Endothelial cell of umbilical vein (primary cell): ENCODE results near the gene RNF4.

ENCODE experiments used
- EZH2 ChIP-seq: IDR thresholded peaks from 2 replicates; pipeline ENCODE4 v1.6.1; 2012; ENCODE audit warnings: borderline replicate concordance, low read depth, mild to moderate bottlenecking, moderate library complexity, low read length, inconsistent platforms; ENCODE audit not compliant: severe bottlenecking
- FOS ChIP-seq: IDR thresholded peaks from 2 replicates; pipeline ENCODE4 v1.6.1; 2011; ENCODE audit warnings: mild to moderate bottlenecking, low read length, moderate library complexity, borderline replicate concordance; ENCODE audit not compliant: insufficient read depth
- GATA2 ChIP-seq: IDR thresholded peaks from 2 replicates; pipeline ENCODE4 v1.7.0; 2011; ENCODE audit warnings: low read depth, mild to moderate bottlenecking, moderate library complexity, mixed read lengths, low read length; ENCODE audit not compliant: insufficient read length, insufficient read depth
- JUN ChIP-seq: IDR thresholded peaks from 2 replicates; pipeline ENCODE4 v1.6.1; 2011; ENCODE audit warnings: borderline replicate concordance, low read depth; ENCODE audit not compliant: insufficient read length, insufficient read depth
- MAX ChIP-seq: IDR thresholded peaks from 2 replicates; pipeline ENCODE4 v1.6.1; 2011; ENCODE audit not compliant: insufficient read depth, insufficient read length
- MYC ChIP-seq: IDR thresholded peaks from one replicate; pipeline ENCODE4 v1.6.1; 2011; ENCODE audit warnings: mild to moderate bottlenecking, low read depth, low read length
- POLR2A ChIP-seq: IDR thresholded peaks from 2 replicates; pipeline ENCODE4 v1.6.1; 2012; ENCODE audit warnings: low read depth, mild to moderate bottlenecking, control low read depth, low read length
- POLR2AphosphoS5 ChIP-seq: IDR thresholded peaks from 2 replicates; pipeline ENCODE4 v1.6.1; 2012; ENCODE audit warnings: low read depth, mild to moderate bottlenecking, control low read depth, low read length, moderate library complexity; ENCODE audit not compliant: insufficient read depth
- TF ChIP-seq, protein P1 (sequence below), 2 donors: IDR thresholded peaks; 1 replicate in 1 of 2; 2 replicates in 1 of 2; pipeline ENCODE4 v1.5.1; 2011; ENCODE audit warnings: low read length in 2 of 2, mild to moderate bottlenecking in 2 of 2, moderate library complexity in 2 of 2, control low read depth in 1 of 2, inconsistent platforms in 1 of 2, low read depth in 1 of 2; ENCODE audit not compliant: insufficient read depth in 1 of 2; ENCODE audit errors: extremely low read depth in 1 of 2

DNA sequence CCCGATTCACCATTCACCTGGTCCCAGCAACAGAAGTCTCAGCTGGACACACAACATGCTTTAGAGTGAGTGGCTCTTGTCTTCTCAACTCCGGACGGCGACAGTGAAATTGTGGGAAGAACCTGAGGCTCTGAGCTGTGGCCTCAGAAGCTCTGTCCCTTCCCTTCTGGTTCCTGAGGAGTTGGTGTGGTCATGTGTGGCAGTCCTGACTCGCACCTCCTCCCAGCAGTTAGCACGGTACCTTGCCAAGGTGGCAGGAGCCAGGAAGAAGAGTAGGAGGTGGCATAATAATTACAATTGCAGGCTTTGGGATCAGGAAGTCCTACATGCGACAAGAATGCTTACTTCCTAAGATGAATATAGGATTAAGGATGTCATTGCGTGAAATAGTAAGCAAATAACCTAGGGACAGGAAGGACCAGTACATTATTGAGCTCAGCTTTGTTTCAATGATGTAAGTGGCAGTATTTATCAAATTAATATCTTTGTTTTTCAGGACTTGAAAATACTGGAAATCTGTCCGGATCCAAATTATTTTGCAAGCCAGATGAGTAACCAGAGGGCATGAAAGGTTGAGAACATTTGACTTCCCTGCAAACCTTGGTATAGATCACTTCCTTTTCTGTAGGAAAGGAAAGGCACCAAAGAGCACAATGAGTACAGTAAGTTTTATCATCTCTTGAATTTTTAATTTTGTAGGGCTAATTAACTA is 21.1 kb downstream of the RNF4 start:
- TF ChIP-seq MAX (no peak), GATA2 (no peak), EZH2 (no peak), POLR2A (no peak), POLR2AphosphoS5 (peak; percentile 49), MYC (no peak), FOS (peak; percentile 70), JUN (peak; percentile 17)
- TF ChIP-seq, protein P1, sequence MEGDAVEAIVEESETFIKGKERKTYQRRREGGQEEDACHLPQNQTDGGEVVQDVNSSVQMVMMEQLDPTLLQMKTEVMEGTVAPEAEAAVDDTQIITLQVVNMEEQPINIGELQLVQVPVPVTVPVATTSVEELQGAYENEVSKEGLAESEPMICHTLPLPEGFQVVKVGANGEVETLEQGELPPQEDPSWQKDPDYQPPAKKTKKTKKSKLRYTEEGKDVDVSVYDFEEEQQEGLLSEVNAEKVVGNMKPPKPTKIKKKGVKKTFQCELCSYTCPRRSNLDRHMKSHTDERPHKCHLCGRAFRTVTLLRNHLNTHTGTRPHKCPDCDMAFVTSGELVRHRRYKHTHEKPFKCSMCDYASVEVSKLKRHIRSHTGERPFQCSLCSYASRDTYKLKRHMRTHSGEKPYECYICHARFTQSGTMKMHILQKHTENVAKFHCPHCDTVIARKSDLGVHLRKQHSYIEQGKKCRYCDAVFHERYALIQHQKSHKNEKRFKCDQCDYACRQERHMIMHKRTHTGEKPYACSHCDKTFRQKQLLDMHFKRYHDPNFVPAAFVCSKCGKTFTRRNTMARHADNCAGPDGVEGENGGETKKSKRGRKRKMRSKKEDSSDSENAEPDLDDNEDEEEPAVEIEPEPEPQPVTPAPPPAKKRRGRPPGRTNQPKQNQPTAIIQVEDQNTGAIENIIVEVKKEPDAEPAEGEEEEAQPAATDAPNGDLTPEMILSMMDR (IDR thresholded peaks at IDR 0.05; ENCODE audit: extremely low read depth in 1 of 2, insufficient read depth in 1 of 2, low read depth in 1 of 2, low read length in 2 of 2): no peak
